Skin of body (tissue), 2 donors: ENCODE data around the gene WARS2. TPM values are rescaled to one million over a fixed set of nuclear protein-coding genes. Genes with fewer than 3 reads are reported as not detected.
"Not testable (repeated sequence)": the region's sequence is repeated elsewhere in the genome, so short reads cannot be mapped to it uniquely, and the experiment has no call there.

Experiments used
- DNase-seq: peaks from one replicate; lab custom pipeline; 2025; lab: John Stamatoyannopoulos, UW
- total RNA-seq: library from RNA; depleted of rRNA; stranded (reverse); fragments of >200 nt; gene quantifications from one replicate; pipeline ENCODE4 v1.2.3, GENCODE V29; 2014

The WARS2 gene
- total RNA-seq: 39.9 TPM

- peak; percentile 98 for DNase-seq
Measured at GRCh38 chr1:119140177-119141019, at the start of gene WARS2. Gene WARS2, minus strand, starts transcription at chr1:119140653. Its CDS starts 9 bp downstream, at chr1:119140644.

- peak; percentile 8 for DNase-seq
Measured at GRCh38 chr1:119188926-119189325, 48.5 kb upstream of the WARS2 start.

GRCh38 chr1:119187416-119187815 is 47.0 kb upstream of the WARS2 start:
- no peak for DNase-seq

GRCh38 chr1:119186471-119186870 is 46.0 kb upstream of the WARS2 start:
- DNase-seq: no peak

- DNase-seq: no peak
Measured at GRCh38 chr1:119184972-119185371, 44.5 kb upstream of the WARS2 start.

GRCh38 chr1:119181218-119181617 is 40.8 kb upstream of the WARS2 start:
- no peak for DNase-seq

GRCh38 chr1:119179051-119179450 is 38.6 kb upstream of the WARS2 start:
- no peak for DNase-seq

GRCh38 chr1:119172927-119173326 is 32.5 kb upstream of the WARS2 start:
- not testable (repeated sequence) for DNase-seq

- not testable (repeated sequence) for DNase-seq
Measured at GRCh38 chr1:119171381-119172010, 31.0 kb upstream of the WARS2 start.

GRCh38 chr1:119163396-119163795 is 22.9 kb upstream of the WARS2 start:
- no peak for DNase-seq

- DNase-seq: peak; percentile 88
Measured at GRCh38 chr1:119160866-119161265, 20.4 kb upstream of the WARS2 start.

- DNase-seq: peak; percentile 56
Measured at GRCh38 chr1:119160409-119160808, 20.0 kb upstream of the WARS2 start.

GRCh38 chr1:119159966-119160365 is 19.5 kb upstream of the WARS2 start:
- DNase-seq: peak; percentile 37

- DNase-seq: peak; percentile 89
Measured at GRCh38 chr1:119159111-119159510, 18.7 kb upstream of the WARS2 start.

GRCh38 chr1:119156761-119157160 is 16.3 kb upstream of the WARS2 start:
- DNase-seq: not testable (repeated sequence)

- DNase-seq: not testable (repeated sequence)
Measured at GRCh38 chr1:119155069-119155468, 14.6 kb upstream of the WARS2 start.

GRCh38 chr1:119150150-119150549 is 9.7 kb upstream of the WARS2 start:
- DNase-seq: no peak

- DNase-seq: peak; percentile 89
Measured at GRCh38 chr1:119147661-119148090, 7.2 kb upstream of the WARS2 start.

- DNase-seq: no peak
Measured at GRCh38 chr1:119146466-119146865, 6.0 kb upstream of the WARS2 start.

- no peak for DNase-seq
Measured at GRCh38 chr1:119144813-119145212, 4.4 kb upstream of the WARS2 start.

- no peak for DNase-seq
Measured at GRCh38 chr1:119143706-119144105, 3.3 kb upstream of the WARS2 start.

GRCh38 chr1:119141660-119142059 is 1.2 kb upstream of the WARS2 start:
- DNase-seq: no peak

GRCh38 chr1:119141020-119141424 is 569 bp upstream of the WARS2 start:
- peak; percentile 15 for DNase-seq
